HG03159 (cell line): ENCODE measurements around the gene NR2C2.
A peak's percentile ranks its signal among the peaks of the same experiment; 100 is the strongest.

Experiments
- ATAC-seq: cut with Tn5 transposase; IDR thresholded peaks from one replicate; pipeline ENCODE4 v1.9.1; 2021; ENCODE audit warnings: mild to moderate bottlenecking, moderate library complexity; ENCODE audit not compliant: unreplicated experiment

The NR2C2 gene

DNA sequence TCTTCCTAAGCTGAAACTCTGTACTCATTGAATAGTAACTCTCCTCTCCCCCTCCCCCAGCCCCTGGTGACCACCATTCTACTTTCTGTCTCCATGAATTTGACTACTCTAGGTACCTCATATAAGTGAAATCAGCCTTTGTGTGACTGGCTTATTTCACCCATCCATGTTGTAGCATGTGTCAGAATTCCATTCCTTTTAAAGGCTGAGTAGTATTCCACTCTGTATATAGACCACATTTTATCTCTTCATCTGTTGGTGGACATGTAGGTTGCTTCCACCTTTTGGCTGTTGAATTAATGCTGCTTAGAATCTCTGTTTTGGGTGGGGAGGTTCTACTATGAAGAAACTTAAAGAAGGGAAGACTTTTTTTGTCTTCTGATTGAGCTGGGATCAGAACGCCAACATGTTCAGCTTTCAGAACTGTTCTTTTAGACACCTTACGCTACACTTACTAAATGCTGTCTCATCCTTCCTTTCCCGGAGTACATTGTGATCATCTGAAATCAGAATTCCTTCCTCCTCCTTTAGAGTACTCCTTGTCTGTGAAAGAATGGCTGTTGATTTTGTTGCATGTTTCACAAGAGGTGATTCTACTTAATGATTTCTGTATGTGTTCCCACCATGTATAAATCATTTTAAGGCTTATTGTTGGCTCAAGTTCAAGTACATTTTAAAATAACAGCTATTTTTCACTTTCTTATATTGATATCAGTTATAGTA, 67.4 kb downstream of the NR2C2 start:
- ATAC-seq: no peak

DNA sequence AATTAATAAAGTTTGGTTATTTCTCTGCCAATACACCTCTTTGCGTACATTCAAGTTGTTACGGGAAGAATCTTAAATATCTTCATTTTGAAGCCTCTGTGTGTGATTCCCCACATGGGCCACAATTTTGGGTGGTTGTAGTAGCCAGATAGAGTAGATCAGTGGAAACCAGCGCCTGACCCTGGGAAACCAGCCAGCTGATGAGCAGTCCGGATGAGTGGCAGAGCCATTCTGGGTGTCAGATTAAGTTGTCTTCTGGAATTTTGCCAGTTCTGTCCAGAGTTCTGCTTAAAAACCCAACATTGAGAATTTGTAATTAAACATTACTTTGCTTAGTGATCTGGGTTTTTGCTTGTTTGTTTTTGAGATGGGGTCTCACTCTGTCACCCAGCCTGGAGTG, 68.1 kb downstream of the NR2C2 start:
- no peak for ATAC-seq

DNA sequence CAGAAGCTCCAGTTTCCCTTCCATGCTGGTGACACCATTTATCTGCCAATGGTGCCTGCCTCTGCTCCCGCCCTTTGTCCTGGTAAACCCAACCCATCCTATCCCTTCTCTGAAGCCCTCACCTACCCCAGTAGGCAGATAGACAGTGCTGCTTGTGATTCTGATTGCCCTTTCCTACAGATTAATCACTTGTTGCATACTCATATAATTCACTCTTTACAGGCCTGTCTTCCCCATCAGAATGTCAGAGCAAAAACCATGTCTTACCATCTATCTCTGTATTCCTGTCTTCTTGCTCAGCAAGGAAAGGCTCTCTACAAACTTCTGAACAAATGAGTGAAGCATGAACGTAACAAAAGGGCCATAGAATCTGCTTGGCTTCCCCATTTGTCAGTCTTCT, 69.8 kb downstream of the NR2C2 start:
- ATAC-seq: no peak

DNA sequence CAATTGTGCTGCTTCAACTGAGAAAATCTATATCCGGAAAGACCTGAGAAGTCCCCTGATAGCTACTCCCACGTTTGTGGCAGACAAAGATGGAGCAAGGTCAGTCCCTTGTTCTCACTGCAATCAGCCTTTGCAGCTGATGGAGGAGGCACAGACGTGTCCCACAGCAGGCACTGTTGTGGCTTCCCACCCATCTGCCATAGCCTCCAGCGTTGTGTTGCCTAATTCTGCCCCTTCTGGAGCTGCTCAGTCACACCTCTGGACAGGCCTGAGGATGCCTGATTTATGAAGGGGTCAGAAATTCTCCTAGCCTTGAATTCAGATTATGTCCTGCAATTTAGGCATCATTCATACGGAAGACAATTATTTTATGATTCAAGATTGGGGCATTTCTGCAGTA, 75.9 kb downstream of the NR2C2 start:
- no peak for ATAC-seq

DNA sequence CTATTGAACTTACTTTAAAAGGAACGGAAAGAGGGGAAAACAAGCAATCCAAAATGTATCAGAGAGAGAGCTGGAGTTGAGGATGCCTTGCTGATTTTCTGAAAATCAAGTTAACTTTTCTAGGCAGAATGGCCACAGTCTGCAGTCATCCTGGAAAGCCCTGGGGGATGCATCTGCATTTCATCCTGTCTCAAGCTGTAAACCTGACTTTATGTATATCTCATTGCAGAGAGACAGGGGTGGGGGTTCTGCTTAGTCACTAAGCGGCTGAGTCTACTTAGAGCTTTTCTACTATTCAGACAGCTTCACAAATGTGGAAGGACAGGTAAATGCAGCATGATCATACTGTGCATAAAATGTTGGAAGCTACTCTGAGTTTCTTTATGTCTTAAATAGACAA, 76.3 kb downstream of the NR2C2 start:
- ATAC-seq: no peak

DNA sequence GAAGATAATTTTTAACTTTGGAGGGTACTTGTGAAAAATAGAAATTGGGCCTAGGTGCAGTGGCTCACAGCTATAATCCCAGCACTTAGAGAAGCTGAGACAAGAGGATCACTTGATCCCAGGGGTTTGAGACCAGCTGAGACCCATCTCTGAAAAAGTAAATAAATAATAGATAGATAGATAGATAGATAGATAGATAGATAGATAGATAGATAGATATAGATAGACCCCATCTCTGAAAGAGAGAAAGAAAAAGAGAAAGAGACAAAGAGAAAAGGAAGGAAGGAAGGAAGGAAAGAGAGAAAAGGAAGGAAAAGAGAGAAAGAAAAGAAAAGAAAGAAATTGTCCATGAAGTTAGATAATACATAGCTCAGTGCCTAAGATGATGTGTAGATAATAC, 82.2 kb downstream of the NR2C2 start:
- no peak for ATAC-seq

DNA sequence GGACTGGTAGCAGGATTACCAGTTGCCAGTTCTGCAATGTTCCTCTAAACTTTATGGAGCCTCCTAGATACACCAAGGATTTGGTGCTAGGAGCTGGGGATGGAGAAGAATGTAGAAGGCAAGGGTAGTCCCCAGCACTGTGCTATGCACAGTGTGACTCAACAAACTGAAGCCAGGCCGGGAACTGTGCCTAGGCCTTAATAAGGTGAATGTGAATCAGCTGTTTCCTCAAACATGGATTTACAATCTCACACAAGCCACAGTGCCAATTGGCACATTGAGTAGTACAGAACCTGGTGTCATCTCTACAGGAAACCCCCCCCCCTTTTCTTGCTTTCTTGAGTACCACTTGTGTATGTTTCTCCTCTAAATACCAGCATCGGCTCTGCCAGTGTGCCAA, 85.3 kb downstream of the NR2C2 start:
- no peak for ATAC-seq

DNA sequence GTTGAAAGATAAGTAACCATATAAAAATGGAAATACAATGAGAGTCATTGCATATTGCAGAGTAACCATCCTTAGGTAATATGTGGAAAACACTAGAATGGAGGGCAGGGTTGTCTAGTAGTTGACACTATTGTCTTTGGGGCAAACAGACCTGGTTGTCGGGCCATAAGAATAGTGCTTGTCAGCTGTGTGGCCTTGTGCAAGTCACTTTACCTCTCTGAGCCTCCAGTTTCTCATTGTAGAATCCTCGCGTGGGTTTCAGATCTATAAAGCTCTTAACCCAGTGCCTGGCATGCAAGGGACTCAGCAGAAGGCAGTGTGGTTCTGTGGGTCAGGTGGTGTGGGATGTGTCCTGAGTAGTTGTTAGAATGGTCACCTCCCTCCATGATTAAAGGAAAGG, 85.7 kb downstream of the NR2C2 start:
- no peak for ATAC-seq

DNA sequence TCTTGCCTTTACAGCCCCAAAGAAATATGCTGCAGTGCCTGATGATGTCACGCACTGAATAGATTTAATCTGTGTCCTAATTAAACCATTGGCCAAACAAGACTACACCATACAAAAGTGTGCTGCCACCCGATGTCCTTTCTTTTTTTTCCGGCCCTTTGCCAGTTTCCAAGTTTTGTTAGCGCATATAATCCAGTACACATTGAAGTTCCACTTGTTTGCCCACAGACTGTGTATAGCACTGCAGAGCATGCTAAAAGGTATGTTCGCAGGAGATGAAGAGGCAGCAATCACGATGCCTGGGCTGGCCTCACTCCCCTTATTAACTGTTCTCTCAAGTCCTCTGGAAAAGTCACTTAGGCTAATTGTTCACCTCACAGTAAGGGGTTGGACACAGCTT, 90.9 kb downstream of the NR2C2 start:
- ATAC-seq: no peak

DNA sequence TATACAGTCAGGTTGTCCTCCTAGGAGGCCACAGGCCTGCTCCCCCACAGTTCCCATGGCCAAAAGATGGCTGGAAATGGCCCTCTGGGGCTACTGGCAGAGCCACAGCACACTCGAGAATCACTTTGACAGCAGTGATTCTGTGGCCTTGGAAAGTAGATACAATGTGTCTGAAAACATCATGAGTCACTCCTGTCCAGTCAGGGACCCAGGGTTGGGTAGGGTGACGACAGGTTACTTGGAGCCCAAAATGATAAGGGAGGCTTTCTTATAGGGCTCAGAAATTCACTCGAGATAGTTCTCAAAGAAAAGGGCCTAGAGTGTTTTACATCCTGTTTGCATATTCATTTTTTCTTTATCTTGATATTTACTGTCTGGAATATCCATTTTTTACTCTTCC, 93.5 kb downstream of the NR2C2 start:
- no peak for ATAC-seq

DNA sequence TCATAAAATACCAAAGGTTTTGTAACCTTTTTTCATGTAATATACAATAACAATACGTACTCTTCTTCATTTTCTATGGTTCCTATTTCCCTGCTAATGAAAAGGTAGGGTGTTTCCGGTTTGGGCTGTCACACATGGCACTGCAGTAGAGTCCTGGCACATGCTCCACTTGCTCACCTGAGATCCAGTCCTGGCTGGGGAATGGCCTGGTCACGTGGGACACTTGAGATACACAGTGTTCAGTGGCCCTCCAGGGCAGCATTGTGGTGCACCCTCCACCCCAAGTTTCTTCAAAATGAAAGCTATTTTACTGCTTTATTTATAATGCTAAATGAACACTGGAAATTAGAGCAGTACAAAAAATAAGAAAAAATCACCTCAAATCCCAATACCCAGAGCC, 94.6 kb downstream of the NR2C2 start:
- ATAC-seq: no peak

DNA sequence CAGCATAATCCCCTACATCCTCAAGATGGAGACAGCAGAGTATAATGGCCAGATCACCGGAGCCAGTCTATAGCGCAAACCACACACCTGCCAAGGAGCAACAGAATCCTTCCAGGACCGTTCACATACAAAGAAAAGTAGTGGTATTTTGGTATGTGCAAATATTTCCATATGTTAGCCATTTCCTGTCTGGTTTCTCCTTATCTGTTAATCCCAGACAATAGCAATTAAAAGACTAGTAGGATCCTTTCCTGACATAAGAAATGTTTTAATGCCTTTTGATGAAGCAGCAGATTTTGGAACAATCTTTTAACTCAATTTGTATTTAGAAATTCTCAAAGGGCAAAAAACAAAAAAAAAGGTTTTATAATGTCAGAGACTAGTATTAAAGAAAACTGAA, 95.6 kb downstream of the NR2C2 start:
- ATAC-seq: no peak

DNA sequence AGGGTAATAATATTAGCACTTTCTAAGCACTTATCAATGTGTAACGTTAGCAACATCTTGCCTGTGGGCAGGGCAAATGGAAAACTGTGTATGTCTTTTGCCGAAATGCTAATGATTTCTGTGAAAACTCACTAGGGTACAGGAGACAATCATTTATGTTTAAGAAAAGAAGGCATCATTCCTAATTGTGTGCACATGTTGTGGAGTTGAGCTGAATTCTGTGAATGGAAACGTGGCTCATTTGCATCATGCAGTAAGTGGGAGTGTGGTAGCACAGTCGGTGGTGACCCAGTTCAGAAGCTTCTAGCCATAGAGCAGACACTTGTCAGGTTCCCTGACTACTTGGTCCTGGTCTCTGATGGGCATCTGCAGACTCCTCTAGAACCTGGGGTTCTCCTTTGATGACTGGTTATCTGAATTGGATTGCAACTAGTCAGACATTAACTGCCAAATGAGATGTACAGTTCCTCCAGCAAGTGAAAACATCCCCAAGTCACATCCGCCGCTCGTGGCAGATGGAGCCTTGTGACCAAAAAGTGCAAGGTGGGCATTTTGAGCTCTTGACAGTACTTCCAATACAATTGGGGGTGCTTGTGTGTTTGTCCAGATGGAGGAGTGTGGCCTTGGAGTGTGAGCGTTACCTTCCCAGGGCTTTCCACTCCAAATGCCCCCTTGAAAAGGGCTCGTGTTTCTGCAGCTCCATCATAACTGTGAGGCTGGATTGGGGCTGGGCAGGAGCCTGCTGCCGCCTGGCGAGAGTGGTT, 96.2 kb downstream of the NR2C2 start:
- no peak for ATAC-seq

DNA sequence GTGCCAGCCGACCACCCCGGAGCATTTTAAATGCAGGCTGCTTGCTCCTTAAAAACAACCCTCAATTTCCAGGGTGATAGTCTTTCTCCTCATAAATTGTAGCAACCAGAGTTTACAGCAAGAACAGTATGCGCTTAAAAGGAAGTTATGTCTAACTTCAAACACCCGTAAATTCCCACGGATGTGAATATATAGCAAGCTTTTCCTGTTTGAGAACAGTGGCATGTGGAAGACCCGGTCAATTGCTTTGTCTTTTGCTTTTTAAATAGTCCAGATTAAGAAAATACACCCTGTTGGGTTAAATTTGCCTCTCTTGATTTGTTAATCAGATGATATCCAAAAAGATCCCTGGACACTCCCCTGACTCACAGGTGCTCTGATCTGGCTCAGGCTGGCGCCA, 96.9 kb downstream of the NR2C2 start:
- no peak for ATAC-seq

DNA sequence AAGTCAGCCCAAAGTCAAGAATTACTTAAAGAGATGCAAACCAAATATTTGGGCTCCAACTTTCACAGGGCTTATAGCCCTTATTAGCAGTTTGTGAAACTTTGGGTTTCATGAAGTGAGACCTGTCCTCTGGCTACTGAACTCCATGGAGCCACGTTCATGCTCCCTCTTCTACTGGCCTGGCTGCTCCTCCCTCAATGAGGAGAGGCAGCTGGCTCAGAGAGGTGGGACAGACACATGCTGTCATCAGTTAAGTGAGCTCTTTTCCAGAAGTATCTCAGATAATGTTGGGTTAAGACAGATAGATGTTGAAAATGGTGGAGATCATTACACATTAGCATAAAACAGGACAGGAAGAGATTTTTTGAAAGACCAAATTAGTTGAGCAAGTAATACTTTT, 98.3 kb downstream of the NR2C2 start:
- no peak for ATAC-seq

DNA sequence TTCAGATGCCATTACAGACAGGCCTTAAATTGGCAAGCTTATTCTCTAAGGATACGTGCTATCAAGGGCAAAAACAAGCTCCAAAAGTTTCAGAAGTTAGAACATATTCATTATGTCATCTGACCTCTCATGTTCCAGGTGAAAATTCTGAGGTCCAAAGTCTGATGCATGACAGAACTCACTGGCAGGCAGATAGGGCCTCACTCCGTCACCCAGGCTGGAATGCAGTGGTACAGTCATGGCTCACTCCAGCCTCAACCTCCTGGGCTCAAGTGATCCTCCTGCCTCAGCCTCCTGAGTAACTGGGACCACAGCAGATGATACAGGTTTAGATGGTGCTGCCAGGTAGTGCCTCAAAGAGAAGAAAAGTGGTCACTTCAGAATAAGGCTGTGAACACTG, 102.2 kb downstream of the NR2C2 start:
- ATAC-seq: no peak

DNA sequence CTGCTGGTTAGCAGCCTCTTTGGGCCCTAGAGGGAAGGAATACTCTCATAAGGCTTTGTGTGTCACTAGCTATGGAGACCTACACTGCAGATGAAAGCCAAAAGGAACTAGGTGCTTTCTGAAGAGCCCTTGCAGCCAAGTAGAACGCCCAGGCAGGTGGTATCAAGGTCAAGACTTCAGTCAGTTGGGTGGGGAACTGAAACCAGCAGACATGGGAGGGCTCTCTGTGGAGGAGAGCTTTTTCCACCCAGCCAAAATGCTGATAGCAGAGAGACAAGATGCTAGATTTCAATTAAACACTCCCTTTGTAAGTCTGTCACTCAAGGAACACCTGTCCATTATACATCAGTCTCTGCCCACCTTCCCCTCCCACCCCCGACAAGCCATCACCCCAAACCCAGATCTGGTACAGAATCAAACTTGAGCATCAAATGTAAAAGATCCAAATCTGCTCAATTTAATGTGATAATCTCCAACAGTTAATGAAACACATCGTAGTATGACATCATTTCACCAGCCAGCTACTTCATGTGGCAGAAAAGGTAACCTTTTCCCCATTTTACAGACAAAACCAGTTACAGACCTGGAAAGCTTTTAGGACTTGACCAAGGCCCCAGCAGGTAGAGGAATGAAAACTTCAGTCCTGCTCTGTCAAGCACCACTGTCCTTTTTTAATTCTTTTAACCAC, 103.2 kb downstream of the NR2C2 start:
- peak; percentile 87 for ATAC-seq

DNA sequence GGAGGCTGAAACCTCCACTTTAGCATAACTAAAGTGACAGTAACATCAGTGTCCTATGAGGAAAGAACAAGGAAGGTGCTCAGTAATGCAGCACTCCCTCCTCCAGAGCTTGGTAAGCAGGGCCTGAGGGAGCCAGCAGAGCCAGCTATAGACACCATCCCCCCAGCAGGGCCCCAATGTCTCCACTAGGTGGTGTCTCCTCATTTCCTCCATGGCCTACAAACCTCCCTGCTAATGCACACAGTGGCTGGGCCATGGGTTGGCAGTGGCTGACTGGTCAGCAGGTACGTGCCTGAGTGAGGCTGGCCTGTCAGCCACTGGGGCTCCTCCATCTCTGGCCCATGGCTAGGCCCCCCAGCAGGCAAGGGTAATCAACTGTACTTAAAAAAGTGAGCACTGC, 104.1 kb downstream of the NR2C2 start:
- ATAC-seq: peak; percentile 45

DNA sequence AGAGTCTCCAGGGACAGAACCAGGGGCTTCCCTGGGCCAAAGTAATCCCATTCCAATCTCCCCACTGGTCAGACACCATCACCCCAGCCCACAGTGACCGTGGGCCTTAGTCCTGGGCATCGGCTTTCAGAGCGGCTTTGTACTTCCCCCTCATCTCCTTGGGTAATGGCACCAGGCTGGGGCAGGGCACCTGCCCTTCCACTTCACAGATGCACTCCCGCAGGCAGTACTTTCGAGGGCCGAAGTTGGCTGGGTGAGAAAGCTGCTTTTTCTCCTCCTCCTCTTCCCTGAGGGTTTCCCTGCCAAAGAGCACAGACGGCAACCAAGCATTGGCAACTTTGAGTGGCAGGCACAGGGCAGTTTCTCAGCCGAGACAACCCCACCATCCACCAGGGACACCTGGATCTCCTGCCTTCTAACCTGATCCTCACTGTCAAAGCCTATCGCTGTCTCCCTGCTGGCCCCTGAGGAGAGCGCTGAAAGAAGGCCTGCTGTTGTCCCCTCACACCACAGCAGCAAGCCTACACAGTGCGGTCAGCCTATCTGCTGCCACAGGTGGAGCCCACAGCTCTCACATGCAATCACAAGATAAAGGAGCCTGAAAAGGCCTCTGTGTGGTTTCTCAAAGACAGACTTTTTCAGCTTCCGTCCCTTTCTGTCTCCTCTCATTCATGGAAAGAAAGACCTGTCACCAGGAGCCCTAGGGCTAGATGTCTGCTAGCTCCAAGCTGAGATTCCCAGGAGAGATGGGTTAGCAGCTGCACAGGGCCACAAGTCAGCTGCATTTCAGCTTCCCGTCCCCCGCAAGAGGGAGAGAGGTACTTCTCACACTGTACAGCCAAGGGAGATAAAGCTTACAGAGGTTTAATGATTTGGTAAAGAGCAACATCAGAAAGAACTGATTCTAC, 105.2 kb downstream of the NR2C2 start:
- no peak for ATAC-seq

DNA sequence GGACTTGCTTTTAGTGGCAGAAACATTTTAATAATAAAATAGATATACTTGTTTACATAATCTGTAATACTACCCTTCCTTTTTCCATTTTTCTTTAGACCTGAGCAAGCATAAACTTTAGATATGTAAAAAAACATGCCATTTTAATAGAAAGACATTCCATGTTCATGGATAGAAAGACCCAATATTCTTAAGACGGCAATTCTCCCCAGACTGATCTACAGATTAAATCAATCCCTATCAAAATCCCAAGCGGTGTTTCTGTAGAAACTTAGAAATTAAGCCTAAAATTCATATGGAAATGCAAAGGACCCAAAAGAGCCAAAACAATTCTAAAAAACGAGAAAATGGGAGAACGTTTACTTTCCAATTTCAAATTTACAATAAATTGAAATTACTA, 106.2 kb downstream of the NR2C2 start:
- ATAC-seq: no peak

DNA sequence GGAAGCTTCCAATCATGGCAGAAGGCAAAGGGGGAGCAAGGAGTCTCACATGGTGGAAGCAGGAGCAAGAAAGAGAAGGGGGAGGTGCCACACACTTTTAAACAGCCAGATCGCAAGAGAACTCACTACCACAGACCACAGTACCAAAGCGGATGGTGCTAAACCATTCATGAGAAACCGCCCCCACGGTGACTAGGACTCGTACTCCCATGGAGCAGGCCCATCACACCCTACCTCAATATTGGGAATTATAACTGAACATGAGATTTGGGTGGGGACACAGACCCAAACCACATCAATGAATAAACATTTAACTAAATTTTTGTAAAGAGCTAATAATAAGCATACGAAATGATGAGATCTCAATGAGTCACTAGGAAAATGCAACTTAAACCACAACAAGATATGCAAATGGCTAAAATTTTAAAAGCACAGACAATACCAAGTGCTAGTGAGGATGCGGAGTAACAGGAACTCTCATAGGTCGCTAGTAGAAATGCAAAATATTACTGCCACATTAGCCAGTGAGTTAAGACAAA, 107.7 kb downstream of the NR2C2 start:
- peak; percentile 41 for ATAC-seq
